ENCODE data around the gene NCOA7.
"Not testable (repeated sequence)": the region's sequence is repeated elsewhere in the genome, so short reads cannot be mapped to it uniquely, and the experiment has no call there.

NCOA7 gene

GRCh38 chr6:125888989-125889656, 98.4 kb downstream of the NCOA7 start:
- peak; percentile 60 for DNase-seq (ENCODE audit: low read depth)
- TF ChIP-seq CTCF (IDR thresholded peaks at IDR 0.05; ENCODE audit: low read length, missing control alignments) = peak; percentile 57
- no peak overlapping the region for H3K4me3 ChIP-seq (replicated peaks; ENCODE audit: low read depth, low read length)

DNA sequence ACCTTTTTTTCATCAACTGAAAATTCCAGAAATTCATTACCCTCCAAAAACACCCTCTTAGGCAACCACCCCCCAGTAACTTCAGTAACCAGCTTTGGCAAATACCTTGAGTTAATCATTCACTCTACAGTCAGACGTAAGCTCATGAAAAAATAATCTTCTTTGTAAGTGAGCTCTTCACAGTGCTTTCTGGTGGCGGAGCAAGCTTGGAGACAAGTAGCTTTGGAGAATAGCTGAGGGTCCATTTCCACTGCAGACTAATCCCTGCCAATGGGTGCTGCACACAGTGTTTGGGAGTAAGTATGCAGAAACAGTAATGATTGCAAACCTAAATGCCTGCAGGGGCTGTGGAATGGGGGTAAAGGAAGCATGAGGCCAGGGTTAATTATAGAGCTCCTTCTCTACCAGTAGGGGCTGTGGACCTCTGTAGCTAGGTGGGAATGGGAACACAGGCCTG, 109.0 kb downstream of the NCOA7 start:
- TF ChIP-seq CTCF (IDR thresholded peaks at IDR 0.05; ENCODE audit: low read length, missing control alignments) = no peak
- no peak overlapping the region for H3K4me3 ChIP-seq (replicated peaks; ENCODE audit: low read depth, low read length)

DNA sequence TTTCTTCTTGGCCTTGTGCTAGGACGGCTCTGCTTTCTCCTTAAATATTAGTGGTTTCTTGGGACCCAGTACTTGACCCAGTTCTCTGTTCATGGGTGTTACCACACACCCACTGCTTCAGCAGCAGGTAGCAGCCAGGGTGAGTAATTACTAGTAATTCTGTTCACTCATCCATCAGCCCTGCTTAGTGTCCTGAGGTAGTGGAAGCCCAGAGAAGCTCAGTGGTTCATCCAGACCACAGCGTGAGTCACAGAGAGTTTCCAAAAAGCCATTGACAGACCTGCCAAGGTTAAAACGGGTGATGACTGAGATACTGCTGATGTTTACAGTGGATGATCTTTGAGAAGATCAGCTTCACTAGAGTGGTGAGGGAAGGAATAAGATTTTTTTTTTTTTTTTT, 114.1 kb downstream of the NCOA7 start:
- DNase-seq (ENCODE audit: low read depth) = no peak
- H3K4me3 ChIP-seq (replicated peaks; ENCODE audit: low read depth, low read length) = no peak overlapping the region
- no peak for TF ChIP-seq CTCF (IDR thresholded peaks at IDR 0.05; ENCODE audit: low read length, missing control alignments)

More for the DNA sequence above, 109.0 kb downstream of the NCOA7 start:
- DNase-seq (ENCODE audit: low read depth) = no peak

DNA sequence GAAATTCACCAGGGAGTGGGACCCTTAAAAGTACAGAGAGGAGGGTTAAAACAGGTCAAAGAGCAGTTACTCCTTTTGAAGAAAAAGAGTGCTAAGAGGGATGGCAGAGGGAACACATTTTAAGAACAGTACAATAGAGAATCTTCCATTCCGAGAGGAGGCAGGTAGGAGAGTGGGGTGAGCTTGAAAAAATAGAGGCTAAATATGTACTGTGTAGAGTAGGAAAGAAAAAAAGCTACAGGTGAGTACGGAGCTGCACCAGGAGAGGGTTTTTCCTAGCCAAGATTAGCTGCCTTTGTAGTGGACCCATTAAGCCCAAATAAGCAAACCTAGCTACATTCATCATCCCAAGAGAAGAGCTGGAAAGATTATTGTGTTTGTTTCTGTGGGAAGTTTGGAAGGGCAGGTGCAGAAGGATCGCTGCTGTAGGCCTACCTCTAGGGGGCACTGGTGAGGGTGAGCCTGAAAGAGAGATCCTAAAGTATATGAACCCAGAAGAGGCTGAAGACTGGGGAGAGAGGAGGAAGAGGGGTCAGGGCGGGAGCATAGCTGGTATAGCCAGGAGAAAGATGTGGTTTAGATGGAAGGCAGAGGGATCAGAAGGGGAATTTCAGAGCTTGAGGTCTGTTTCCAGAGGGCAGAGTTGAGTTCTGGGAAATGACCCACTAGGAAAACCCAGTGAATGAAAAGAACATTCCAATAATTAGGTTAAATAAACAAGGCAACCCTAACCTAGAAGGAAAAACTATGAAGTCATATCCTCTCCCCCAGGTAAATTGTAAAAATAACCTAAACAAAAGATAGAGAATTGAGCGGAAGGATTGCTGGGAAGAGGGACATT, 115.6 kb downstream of the NCOA7 start:
- TF ChIP-seq CTCF (IDR thresholded peaks at IDR 0.05; ENCODE audit: low read length, missing control alignments) = peak; percentile 94
- DNase-seq (ENCODE audit: low read depth) = peak; percentile 61
- H3K4me3 ChIP-seq (replicated peaks; ENCODE audit: low read depth, low read length) = no peak overlapping the region

DNA sequence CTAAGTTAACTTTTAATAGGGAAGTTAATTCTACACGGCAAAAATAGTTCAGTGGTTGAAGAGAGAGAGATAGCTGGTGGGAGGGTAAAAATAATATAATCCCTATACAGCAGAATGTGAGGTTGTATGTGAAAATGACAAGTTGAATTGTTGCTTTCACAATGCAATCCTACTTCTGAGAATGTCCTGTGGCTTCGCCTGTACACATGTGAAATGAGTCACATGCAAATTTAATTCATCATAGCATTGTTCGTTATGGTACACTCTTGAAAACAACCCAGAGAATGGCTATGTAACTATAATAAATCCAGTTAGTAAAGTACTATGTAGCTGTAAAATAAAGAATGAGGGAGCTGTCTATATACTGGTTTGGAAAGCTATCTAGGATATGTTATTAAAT, 119.8 kb downstream of the NCOA7 start:
- peak; percentile 52 for DNase-seq (ENCODE audit: low read depth)
- H3K4me3 ChIP-seq (replicated peaks; ENCODE audit: low read depth, low read length) = no peak overlapping the region
- TF ChIP-seq CTCF (IDR thresholded peaks at IDR 0.05; ENCODE audit: low read length, missing control alignments) = no peak

- DNase-seq (ENCODE audit: low read depth); H3K4me3 ChIP-seq (replicated peaks; ENCODE audit: low read depth, low read length): not testable (repeated sequence)
Measured at GRCh38 chr6:125911051-125911451, 120.3 kb downstream of the NCOA7 start.

DNA sequence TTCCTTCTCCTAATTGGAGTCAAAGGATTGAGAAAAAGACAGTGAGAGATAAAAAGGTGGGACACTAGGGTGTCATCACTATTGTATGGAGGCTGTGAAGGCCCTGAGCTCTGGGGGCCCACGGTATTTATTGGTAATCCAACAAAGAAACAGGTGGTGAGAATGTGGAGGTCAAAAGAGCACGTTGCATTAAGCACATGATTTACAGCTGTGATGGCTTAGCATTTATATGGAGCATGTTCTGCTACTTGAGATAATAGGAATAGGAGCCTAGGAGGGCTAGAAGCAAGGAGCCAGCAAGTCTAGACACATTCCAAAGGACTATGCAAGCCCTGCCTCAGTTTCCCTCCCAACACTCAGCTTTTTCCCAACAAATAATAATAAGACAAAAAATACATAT, 121.7 kb downstream of the NCOA7 start:
- H3K4me3 ChIP-seq (replicated peaks; ENCODE audit: low read depth, low read length); DNase-seq (ENCODE audit: low read depth): not testable (repeated sequence)

GRCh38 chr6:125913145-125913544, 122.4 kb downstream of the NCOA7 start:
- no peak for TF ChIP-seq CTCF (IDR thresholded peaks at IDR 0.05; ENCODE audit: low read length, missing control alignments)
- DNase-seq (ENCODE audit: low read depth) = no peak
- no peak overlapping the region for H3K4me3 ChIP-seq (replicated peaks; ENCODE audit: low read depth, low read length)
